SKM-1 treated with dmso at 0.1 percent for 144 hours (cell line): ENCODE data around the gene STARD3.

Experiments
- DNase-seq: peaks from one replicate; lab custom pipeline; 2025; ENCODE audit not compliant: unreplicated experiment; lab: John Stamatoyannopoulos, UW

Gene STARD3

GRCh38 chr17:39634384-39634871 is 2.5 kb upstream of the STARD3 start:
- DNase-seq: peak; percentile 64

- DNase-seq: no peak
Observed at GRCh38 chr17:39635614-39636176, 1.2 kb upstream of the STARD3 start.

GRCh38 chr17:39636587-39636926 is 387 bp upstream of the STARD3 start:
- DNase-seq: no peak

- DNase-seq: no peak
Observed at GRCh38 chr17:39638317-39638716, 1.4 kb downstream of the STARD3 start.

- no peak for DNase-seq
Observed at GRCh38 chr17:39639043-39639442, 2.1 kb downstream of the STARD3 start.

- DNase-seq: no peak
Observed at GRCh38 chr17:39639566-39640458, 2.9 kb downstream of the STARD3 start.

- DNase-seq: no peak
Observed at GRCh38 chr17:39640591-39641031, 3.7 kb downstream of the STARD3 start.

GRCh38 chr17:39641097-39641496 is 4.2 kb downstream of the STARD3 start:
- no peak for DNase-seq

GRCh38 chr17:39641883-39642282 is 4.9 kb downstream of the STARD3 start:
- DNase-seq: no peak

GRCh38 chr17:39642291-39643074 is 5.5 kb downstream of the STARD3 start:
- DNase-seq: no peak

- DNase-seq: no peak
Observed at GRCh38 chr17:39643271-39643670, 6.3 kb downstream of the STARD3 start.

- DNase-seq: no peak
Observed at GRCh38 chr17:39647256-39647655, 10.3 kb downstream of the STARD3 start.

- no peak for DNase-seq
Observed at GRCh38 chr17:39648616-39649366, 11.8 kb downstream of the STARD3 start.

GRCh38 chr17:39650121-39650579 is 13.2 kb downstream of the STARD3 start:
- DNase-seq: no peak

- DNase-seq: no peak
Observed at GRCh38 chr17:39651923-39652586, 15.1 kb downstream of the STARD3 start.

GRCh38 chr17:39652587-39653315 is 15.8 kb downstream of the STARD3 start:
- no peak for DNase-seq

- DNase-seq: no peak
Observed at GRCh38 chr17:39653316-39653661, 16.3 kb downstream of the STARD3 start.

- DNase-seq: peak; percentile 58
Observed at GRCh38 chr17:39653662-39654331, 16.9 kb downstream of the STARD3 start.

- no peak for DNase-seq
Observed at GRCh38 chr17:39655105-39655504, 18.2 kb downstream of the STARD3 start.
